ENCODE data around the gene SDS. TPM values are rescaled to one million over a fixed set of nuclear protein-coding genes. Genes with fewer than 3 reads are reported as not detected.

The SDS gene
- total and polyA plus RNA-seq, 2 donors (not counting 1 experiment from before 2014, with no cell fraction given) = 0.09 TPM; not detected in 1

- Histone ChIP-seq H3K27ac (ENCODE audit: low read length in 2 of 2) (no peak overlapping the region), H3K27me3 (replicated peaks in 1 of 4; ENCODE audit: control extremely low read depth in 1 of 4, control insufficient read depth in 3 of 4, insufficient read depth in 4 of 4, low read length in 3 of 4) (peaks cover 0 to 26% (median 15%) of the 10 kb centered on the region in 4 experiments), H3K4me1 (ENCODE audit: control insufficient read depth in 2 of 2, insufficient read depth in 2 of 2, low read length in 2 of 2) (no peaks in the 10 kb centered on the region), H3K36me3 (replicated peaks in 1 of 2; ENCODE audit: control extremely low read depth in 1 of 2, control insufficient read depth in 1 of 2, extremely low read depth in 1 of 2, insufficient read depth in 2 of 2, low read length in 1 of 2) (no peaks in the 10 kb centered on the region), H4K20me1 (ENCODE audit: control insufficient read depth, insufficient read depth, low read length, poor library complexity, severe bottlenecking) (no peaks in the 10 kb centered on the region), H3K4me2 (replicated peaks; ENCODE audit: low read depth, low read length, poor library complexity, severe bottlenecking) (no peak overlapping the region), H3K4me3 (ENCODE audit: control extremely low read depth in 1 of 5, extremely low read depth in 1 of 5, insufficient read depth in 1 of 5, low read depth in 2 of 5, low read length in 4 of 5) (no peak overlapping the region), H3K79me2 (ENCODE audit: control insufficient read depth, insufficient read depth, low read length) (no peaks in the 10 kb centered on the region), H3K9ac (ENCODE audit: low read length) (no peak overlapping the region), H3K9me3 (ENCODE audit: control extremely low read depth in 1 of 3, control insufficient read depth in 2 of 3, insufficient read depth in 1 of 3, low read length in 2 of 3) (peaks cover 0 to 12% (median 0%) of the 10 kb centered on the region in 3 donors), H2AFZ (ENCODE audit: insufficient read depth, low read depth, low read length, poor library complexity, severe bottlenecking) (no peak overlapping the region)
- ATAC-seq (ENCODE audit: low read depth) (no peak), DNase-seq (no peak)
- TF ChIP-seq EZH2 (IDR thresholded peaks at IDR 0.05; ENCODE audit: borderline replicate concordance, insufficient read depth, low read depth, low read length, poor library complexity, severe bottlenecking) (no peak), CTCF (IDR thresholded peaks at IDR 0.05) (no peak)
- ChIA-PET POLR2A (no interaction called here), CTCF (no interaction called here)
- H3K4me3 Mint-ChIP-seq = no peak overlapping the region
- H3K27me3 Mint-ChIP-seq = peaks cover 30% of the 10 kb centered on the region
- intact Hi-C loops (cut with micrococcal nuclease) = no loop called here
- peaks cover 7% of the 10 kb centered on the region for H3K9me3 Mint-ChIP-seq (ENCODE audit: insufficient read depth)
- H3K27ac Mint-ChIP-seq = no peak overlapping the region
- H3K4me1 Mint-ChIP-seq = no peaks in the 10 kb centered on the region
These were observed 29.3 kb upstream of the SDS start for GRCh38 chr12:113432986-113433385.

- Histone ChIP-seq H3K4me1 (ENCODE audit: control insufficient read depth in 2 of 2, insufficient read depth in 2 of 2, low read length in 2 of 2) (peaks cover 0 to 6% of the 10 kb centered on the region in 2 donors), H3K36me3 (replicated peaks in 1 of 2; ENCODE audit: control extremely low read depth in 1 of 2, control insufficient read depth in 1 of 2, extremely low read depth in 1 of 2, insufficient read depth in 2 of 2, low read length in 1 of 2) (no peaks in the 10 kb centered on the region), H3K79me2 (ENCODE audit: control insufficient read depth, insufficient read depth, low read length) (no peaks in the 10 kb centered on the region), H3K9me3 (ENCODE audit: control extremely low read depth in 1 of 3, control insufficient read depth in 2 of 3, insufficient read depth in 1 of 3, low read length in 2 of 3) (peaks cover 0 to 15% (median 0%) of the 10 kb centered on the region in 3 donors), H3K9ac (ENCODE audit: low read length) (no peak overlapping the region), H3K4me2 (replicated peaks; ENCODE audit: low read depth, low read length, poor library complexity, severe bottlenecking) (no peak overlapping the region), H4K20me1 (ENCODE audit: control insufficient read depth, insufficient read depth, low read length, poor library complexity, severe bottlenecking) (no peaks in the 10 kb centered on the region), H2AFZ (ENCODE audit: insufficient read depth, low read depth, low read length, poor library complexity, severe bottlenecking) (no peak overlapping the region), H3K27me3 (replicated peaks in 1 of 4; ENCODE audit: control extremely low read depth in 1 of 4, control insufficient read depth in 3 of 4, insufficient read depth in 4 of 4, low read length in 3 of 4) (peaks cover 0 to 32% (median 18%) of the 10 kb centered on the region in 4 experiments), H3K27ac (ENCODE audit: low read length in 2 of 2) (no peak overlapping the region), H3K4me3 (ENCODE audit: control extremely low read depth in 1 of 5, extremely low read depth in 1 of 5, insufficient read depth in 1 of 5, low read depth in 2 of 5, low read length in 4 of 5) (no peak overlapping the region)
- ATAC-seq (ENCODE audit: low read depth) (no peak), DNase-seq (no peak)
- peaks cover 47% of the 10 kb centered on the region for H3K27me3 Mint-ChIP-seq
- intact Hi-C loops (cut with micrococcal nuclease) = loop anchor here (5.0 kb wide), 1 partner anchor 231 kb away; no protein-coding TSS in a partner anchor
- no peak overlapping the region for H3K4me3 Mint-ChIP-seq
- no peak for TF ChIP-seq CTCF (IDR thresholded peaks at IDR 0.05)
- no peak for TF ChIP-seq EZH2 (IDR thresholded peaks at IDR 0.05; ENCODE audit: borderline replicate concordance, insufficient read depth, low read depth, low read length, poor library complexity, severe bottlenecking)
- no CpG with 5 or more reads among the region's 1 CpG for WGBS (ENCODE audit: insufficient coverage)
- H3K9me3 Mint-ChIP-seq (ENCODE audit: insufficient read depth) = peaks cover 7% of the 10 kb centered on the region
- H3K27ac Mint-ChIP-seq = no peak overlapping the region
- CTCF ChIA-PET = no interaction called here
- POLR2A ChIA-PET = no interaction called here
- H3K4me1 Mint-ChIP-seq = peaks cover 8% of the 10 kb centered on the region
These were observed 24.8 kb upstream of the SDS start for GRCh38 chr12:113428482-113428881.

Measured in B cell (primary cell).